ENCODE results near the gene CBX4.

CBX4 gene

GRCh38 chr17:79841369-79842135 is 2.3 kb upstream of the CBX4 start:
- H3K4me2 ChIP-seq (ENCODE audit: low read length) = no peak overlapping the region
- no peak overlapping the region for H2BK120ac ChIP-seq (ENCODE audit: low read depth, low read length)
- H3K36me3 ChIP-seq (ENCODE audit: control insufficient read depth, insufficient read depth, low read length) = no peaks in the 10 kb centered on the region
- H4K8ac ChIP-seq (ENCODE audit: low read depth, low read length) = no peak overlapping the region
- H3K27ac ChIP-seq (ENCODE audit: low read depth, low read length) = no peak overlapping the region
- H3K79me1 ChIP-seq (ENCODE audit: low read length) = no peaks in the 10 kb centered on the region
- DNase-seq = no peak
- H3K4me3 ChIP-seq (ENCODE audit: low read length) = no peak overlapping the region
- H3K27me3 ChIP-seq (ENCODE audit: insufficient read depth, low read length, poor library complexity) = peaks cover 52% of the 10 kb centered on the region
- no peak overlapping the region for H3K9ac ChIP-seq (ENCODE audit: low read length)
- no peak overlapping the region for H3K23ac ChIP-seq (ENCODE audit: low read length)
- H2AK5ac ChIP-seq (ENCODE audit: low read length) = no peak overlapping the region
- peaks cover 10% of the 10 kb centered on the region for H3K4me1 ChIP-seq (ENCODE audit: control insufficient read depth, low read depth, low read length)
- H3K4ac ChIP-seq (ENCODE audit: low read depth, low read length) = no peak overlapping the region
- no peak overlapping the region for H4K5ac ChIP-seq (ENCODE audit: low read length)
- H2BK15ac ChIP-seq (replicated peaks; ENCODE audit: low read depth) = no peak overlapping the region
- H3K18ac ChIP-seq (ENCODE audit: low read length) = no peak overlapping the region
- H3K79me2 ChIP-seq (ENCODE audit: control insufficient read depth, insufficient read depth, low read length) = no peaks in the 10 kb centered on the region
- H2BK5ac ChIP-seq (ENCODE audit: low read length) = no peak overlapping the region
- H3K56ac ChIP-seq (ENCODE audit: low read length) = no peak overlapping the region
- no CpG with 5 or more reads among the region's 55 CpGs for WGBS (ENCODE audit: extremely low coverage, insufficient coverage, low lambda C conversion rate)

- Histone ChIP-seq H3K4ac (ENCODE audit: low read depth, low read length) (no peak overlapping the region), H2BK120ac (ENCODE audit: low read depth, low read length) (no peak overlapping the region), H2BK15ac (replicated peaks; ENCODE audit: low read depth) (no peak overlapping the region), H4K5ac (ENCODE audit: low read length) (no peak overlapping the region), H4K8ac (ENCODE audit: low read depth, low read length) (no peak overlapping the region), H3K9ac (ENCODE audit: low read length) (no peak overlapping the region), H3K27me3 (ENCODE audit: insufficient read depth, low read length, poor library complexity) (peaks cover 50% of the 10 kb centered on the region), H3K4me3 (ENCODE audit: low read length) (no peak overlapping the region), H3K56ac (ENCODE audit: low read length) (no peak overlapping the region), H3K23ac (ENCODE audit: low read length) (no peak overlapping the region), H2AK5ac (ENCODE audit: low read length) (no peak overlapping the region), H3K79me2 (ENCODE audit: control insufficient read depth, insufficient read depth, low read length) (no peaks in the 10 kb centered on the region), H3K36me3 (ENCODE audit: control insufficient read depth, insufficient read depth, low read length) (no peaks in the 10 kb centered on the region), H3K79me1 (ENCODE audit: low read length) (no peaks in the 10 kb centered on the region), H3K4me1 (ENCODE audit: control insufficient read depth, low read depth, low read length) (peaks cover 13% of the 10 kb centered on the region), H3K27ac (ENCODE audit: low read depth, low read length) (no peak overlapping the region), H2BK5ac (ENCODE audit: low read length) (no peak overlapping the region), H3K4me2 (ENCODE audit: low read length) (no peak overlapping the region), H3K18ac (ENCODE audit: low read length) (no peak overlapping the region)
- no peak for DNase-seq
- no CpG with 5 or more reads among the region's 19 CpGs for WGBS (ENCODE audit: extremely low coverage, insufficient coverage, low lambda C conversion rate)
Measured at GRCh38 chr17:79840989-79841286, 1.7 kb upstream of the CBX4 start.

GRCh38 chr17:79840269-79840988 is 1.2 kb upstream of the CBX4 start:
- Histone ChIP-seq H3K4ac (ENCODE audit: low read depth, low read length) (no peak overlapping the region), H3K56ac (ENCODE audit: low read length) (no peak overlapping the region), H2BK15ac (replicated peaks; ENCODE audit: low read depth) (no peak overlapping the region), H3K27ac (ENCODE audit: low read depth, low read length) (no peak overlapping the region), H3K79me2 (ENCODE audit: control insufficient read depth, insufficient read depth, low read length) (no peaks in the 10 kb centered on the region), H3K9ac (ENCODE audit: low read length) (no peak overlapping the region), H4K5ac (ENCODE audit: low read length) (no peak overlapping the region), H2AK5ac (ENCODE audit: low read length) (no peak overlapping the region), H3K27me3 (ENCODE audit: insufficient read depth, low read length, poor library complexity) (peaks cover 47% of the 10 kb centered on the region), H2BK120ac (ENCODE audit: low read depth, low read length) (no peak overlapping the region), H3K36me3 (ENCODE audit: control insufficient read depth, insufficient read depth, low read length) (no peaks in the 10 kb centered on the region), H3K18ac (ENCODE audit: low read length) (no peak overlapping the region), H3K4me2 (ENCODE audit: low read length) (no peak overlapping the region), H3K23ac (ENCODE audit: low read length) (no peak overlapping the region), H2BK5ac (ENCODE audit: low read length) (no peak overlapping the region), H3K4me3 (ENCODE audit: low read length) (no peak overlapping the region), H3K79me1 (ENCODE audit: low read length) (no peaks in the 10 kb centered on the region), H3K4me1 (ENCODE audit: control insufficient read depth, low read depth, low read length) (peaks cover 13% of the 10 kb centered on the region), H4K8ac (ENCODE audit: low read depth, low read length) (no peak overlapping the region)
- WGBS (ENCODE audit: extremely low coverage, insufficient coverage, low lambda C conversion rate) = no CpG with 5 or more reads among the region's 74 CpGs
- DNase-seq = peak; percentile 75

DNA sequence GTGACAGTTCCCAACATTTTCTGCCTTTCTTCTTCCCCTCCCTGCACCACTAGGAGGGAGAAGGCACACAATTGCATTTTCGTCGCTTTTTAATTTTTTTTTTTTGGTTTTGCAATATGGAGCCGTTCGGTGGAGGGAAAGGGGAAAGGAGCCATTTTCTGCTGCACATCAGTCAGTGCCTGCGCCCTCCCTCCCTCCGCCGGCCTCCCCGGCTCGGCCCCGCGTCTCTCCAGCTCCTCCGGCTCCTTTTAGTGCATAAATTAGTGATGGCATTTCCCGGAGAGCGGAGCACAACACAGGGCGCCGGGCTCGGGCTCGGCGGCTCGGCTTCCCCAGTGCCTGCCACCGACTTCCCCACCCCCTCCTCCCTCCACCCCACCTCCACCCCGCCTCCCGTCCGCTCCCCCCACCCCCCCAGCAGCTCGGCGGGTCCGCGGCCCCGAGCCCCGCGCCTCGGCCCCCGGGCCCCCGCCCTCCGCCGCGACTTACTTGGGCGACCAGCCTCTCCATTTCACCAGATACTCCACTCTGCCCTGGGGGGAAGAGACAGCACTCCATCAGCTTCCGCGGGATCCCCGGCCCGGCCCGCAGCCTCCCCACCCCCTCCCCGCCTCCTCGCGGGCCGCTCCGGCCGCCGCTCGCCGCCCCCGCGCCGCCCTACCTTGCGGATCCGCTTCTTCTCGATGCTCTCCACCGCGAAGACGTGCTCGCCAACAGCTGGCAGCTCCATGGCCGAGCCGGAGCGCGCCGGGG is 542 bp downstream of the CBX4 start:
- peak overlapping the region; percentile 57 for H3K4me3 ChIP-seq (ENCODE audit: low read length)
- H3K9ac ChIP-seq (ENCODE audit: low read length) = peak overlapping the region; percentile 60
- H3K79me1 ChIP-seq (ENCODE audit: low read length) = no peaks in the 10 kb centered on the region
- peak overlapping the region; percentile 57 for H3K18ac ChIP-seq (ENCODE audit: low read length)
- no peak overlapping the region for H2BK120ac ChIP-seq (ENCODE audit: low read depth, low read length)
- no peaks in the 10 kb centered on the region for H3K79me2 ChIP-seq (ENCODE audit: control insufficient read depth, insufficient read depth, low read length)
- H4K5ac ChIP-seq (ENCODE audit: low read length) = no peak overlapping the region
- peak overlapping the region; percentile 65 for H3K27ac ChIP-seq (ENCODE audit: low read depth, low read length)
- H3K56ac ChIP-seq (ENCODE audit: low read length) = peak overlapping the region; percentile 73
- peaks cover 48% of the 10 kb centered on the region for H3K27me3 ChIP-seq (ENCODE audit: insufficient read depth, low read length, poor library complexity)
- no peak overlapping the region for H3K4ac ChIP-seq (ENCODE audit: low read depth, low read length)
- H3K36me3 ChIP-seq (ENCODE audit: control insufficient read depth, insufficient read depth, low read length) = no peaks in the 10 kb centered on the region
- no peak overlapping the region for H4K8ac ChIP-seq (ENCODE audit: low read depth, low read length)
- WGBS (ENCODE audit: extremely low coverage, insufficient coverage, low lambda C conversion rate) = no CpG with 5 or more reads among the region's 67 CpGs
- peaks cover 13% of the 10 kb centered on the region for H3K4me1 ChIP-seq (ENCODE audit: control insufficient read depth, low read depth, low read length)
- no peak overlapping the region for H2BK15ac ChIP-seq (replicated peaks; ENCODE audit: low read depth)
- no peak overlapping the region for H2BK5ac ChIP-seq (ENCODE audit: low read length)
- no peak overlapping the region for H2AK5ac ChIP-seq (ENCODE audit: low read length)
- DNase-seq = peak; percentile 87
- H3K23ac ChIP-seq (ENCODE audit: low read length) = no peak overlapping the region
- H3K4me2 ChIP-seq (ENCODE audit: low read length) = peak overlapping the region; percentile 99

DNA sequence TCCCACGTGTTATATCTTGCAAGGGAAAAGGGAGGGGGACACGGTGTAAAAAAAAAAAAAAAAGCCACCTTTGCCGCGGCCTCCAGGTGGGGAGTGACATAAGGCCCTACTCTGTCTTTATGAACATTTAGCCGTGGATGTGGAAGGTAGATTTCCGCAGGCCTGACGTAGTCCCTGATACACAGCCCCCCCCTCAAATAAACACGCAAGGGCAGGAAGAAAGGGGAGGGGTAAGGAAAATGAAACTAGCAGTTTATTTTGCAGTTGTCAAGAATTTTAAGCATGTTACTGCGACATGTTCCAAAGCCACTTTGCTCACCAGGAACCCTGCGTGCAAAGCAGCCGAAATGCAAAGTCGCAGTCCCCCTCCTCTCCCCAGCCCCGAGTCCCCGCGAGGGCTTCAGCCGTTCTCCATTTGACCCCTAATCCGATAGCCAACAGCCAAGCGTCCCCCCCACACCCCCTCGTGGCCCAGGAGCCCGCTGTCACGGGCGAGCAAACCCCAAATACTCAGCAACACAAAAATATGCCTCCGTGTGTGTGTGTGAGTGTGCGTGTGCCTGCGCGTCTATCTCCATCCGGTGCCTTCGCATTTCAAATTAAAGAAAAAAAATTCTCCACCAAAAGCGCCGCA is 1.2 kb downstream of the CBX4 start:
- Histone ChIP-seq H4K5ac (ENCODE audit: low read length) (no peak overlapping the region), H2BK15ac (replicated peaks; ENCODE audit: low read depth) (no peak overlapping the region), H3K9ac (ENCODE audit: low read length) (peak overlapping the region; percentile 60), H3K4me1 (ENCODE audit: control insufficient read depth, low read depth, low read length) (peaks cover 13% of the 10 kb centered on the region), H3K27me3 (ENCODE audit: insufficient read depth, low read length, poor library complexity) (peaks cover 45% of the 10 kb centered on the region), H3K4ac (ENCODE audit: low read depth, low read length) (no peak overlapping the region), H3K23ac (ENCODE audit: low read length) (no peak overlapping the region), H3K36me3 (ENCODE audit: control insufficient read depth, insufficient read depth, low read length) (no peaks in the 10 kb centered on the region), H2AK5ac (ENCODE audit: low read length) (no peak overlapping the region), H3K4me3 (ENCODE audit: low read length) (peak overlapping the region; percentile 57), H3K4me2 (ENCODE audit: low read length) (peak overlapping the region; percentile 99), H4K8ac (ENCODE audit: low read depth, low read length) (no peak overlapping the region), H3K56ac (ENCODE audit: low read length) (peak overlapping the region; percentile 73), H3K79me2 (ENCODE audit: control insufficient read depth, insufficient read depth, low read length) (no peaks in the 10 kb centered on the region), H3K27ac (ENCODE audit: low read depth, low read length) (peak overlapping the region; percentile 57), H2BK5ac (ENCODE audit: low read length) (no peak overlapping the region), H3K79me1 (ENCODE audit: low read length) (no peaks in the 10 kb centered on the region), H3K18ac (ENCODE audit: low read length) (no peak overlapping the region), H2BK120ac (ENCODE audit: low read depth, low read length) (no peak overlapping the region)
- DNase-seq = no peak
- no CpG with 5 or more reads among the region's 30 CpGs for WGBS (ENCODE audit: extremely low coverage, insufficient coverage, low lambda C conversion rate)
